Liver (tissue), 3 donors: ENCODE results near the gene SRCAP.

Experiments
- EGR1 ChIP-seq, 2 donors: IDR thresholded peaks; 2 replicates each; pipeline ENCODE4 v1.6.1; 2016 to 2018; ENCODE audit warnings: antibody characterized with exemption in 2 of 2, low read depth in 2 of 2
- TF ChIP-seq, protein P1 (sequence below): fragments of 150-350 bp; IDR thresholded peaks from 2 replicates; pipeline ENCODE4 v1.5.1; 2017; ENCODE audit warnings: improper control_type of control experiment, low read depth, low read length; ENCODE audit not compliant: missing input control
- donor health status: healthy.
- donor health status: healthy.

DNA sequence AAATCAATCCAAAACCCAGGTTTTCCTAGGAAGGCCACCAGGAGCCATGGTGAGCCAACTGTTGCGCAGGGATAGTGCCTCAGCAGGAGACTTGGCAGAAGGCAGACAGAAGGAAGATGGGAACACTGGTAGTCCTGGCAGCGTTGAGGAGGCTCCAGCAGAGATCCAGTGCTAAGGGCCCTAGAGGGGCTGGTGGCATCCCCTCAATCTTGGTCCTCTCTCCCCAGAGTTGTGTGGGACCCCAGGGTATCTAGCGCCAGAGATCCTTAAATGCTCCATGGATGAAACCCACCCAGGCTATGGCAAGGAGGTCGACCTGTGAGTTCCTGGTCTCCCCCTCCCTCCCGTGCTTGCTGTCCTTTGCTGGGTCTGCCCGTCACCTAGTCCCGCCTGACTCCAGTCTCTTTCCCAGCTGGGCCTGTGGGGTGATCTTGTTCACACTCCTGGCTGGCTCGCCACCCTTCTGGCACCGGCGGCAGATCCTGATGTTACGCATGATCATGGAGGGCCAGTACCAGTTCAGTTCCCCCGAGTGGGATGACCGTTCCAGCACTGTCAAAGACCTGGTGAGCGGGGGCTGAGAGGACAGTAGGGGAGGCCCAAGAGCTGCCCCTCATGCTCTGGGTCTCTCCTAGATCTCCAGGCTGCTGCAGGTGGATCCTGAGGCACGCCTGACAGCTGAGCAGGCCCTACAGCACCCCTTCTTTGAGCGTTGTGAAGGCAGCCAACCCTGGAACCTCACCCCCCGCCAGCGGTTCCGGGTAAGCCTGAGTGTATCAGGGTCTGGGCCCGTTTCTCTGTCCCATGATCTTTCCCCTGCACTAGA is 57.2 kb downstream of the SRCAP start:
- TF ChIP-seq, protein P1, sequence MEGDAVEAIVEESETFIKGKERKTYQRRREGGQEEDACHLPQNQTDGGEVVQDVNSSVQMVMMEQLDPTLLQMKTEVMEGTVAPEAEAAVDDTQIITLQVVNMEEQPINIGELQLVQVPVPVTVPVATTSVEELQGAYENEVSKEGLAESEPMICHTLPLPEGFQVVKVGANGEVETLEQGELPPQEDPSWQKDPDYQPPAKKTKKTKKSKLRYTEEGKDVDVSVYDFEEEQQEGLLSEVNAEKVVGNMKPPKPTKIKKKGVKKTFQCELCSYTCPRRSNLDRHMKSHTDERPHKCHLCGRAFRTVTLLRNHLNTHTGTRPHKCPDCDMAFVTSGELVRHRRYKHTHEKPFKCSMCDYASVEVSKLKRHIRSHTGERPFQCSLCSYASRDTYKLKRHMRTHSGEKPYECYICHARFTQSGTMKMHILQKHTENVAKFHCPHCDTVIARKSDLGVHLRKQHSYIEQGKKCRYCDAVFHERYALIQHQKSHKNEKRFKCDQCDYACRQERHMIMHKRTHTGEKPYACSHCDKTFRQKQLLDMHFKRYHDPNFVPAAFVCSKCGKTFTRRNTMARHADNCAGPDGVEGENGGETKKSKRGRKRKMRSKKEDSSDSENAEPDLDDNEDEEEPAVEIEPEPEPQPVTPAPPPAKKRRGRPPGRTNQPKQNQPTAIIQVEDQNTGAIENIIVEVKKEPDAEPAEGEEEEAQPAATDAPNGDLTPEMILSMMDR = no peak
- no peak for TF ChIP-seq EGR1 (IDR thresholded peaks at IDR 0.05; ENCODE audit: low read depth in 2 of 2)
